ENCODE data around the gene NR6A1.

DNA sequence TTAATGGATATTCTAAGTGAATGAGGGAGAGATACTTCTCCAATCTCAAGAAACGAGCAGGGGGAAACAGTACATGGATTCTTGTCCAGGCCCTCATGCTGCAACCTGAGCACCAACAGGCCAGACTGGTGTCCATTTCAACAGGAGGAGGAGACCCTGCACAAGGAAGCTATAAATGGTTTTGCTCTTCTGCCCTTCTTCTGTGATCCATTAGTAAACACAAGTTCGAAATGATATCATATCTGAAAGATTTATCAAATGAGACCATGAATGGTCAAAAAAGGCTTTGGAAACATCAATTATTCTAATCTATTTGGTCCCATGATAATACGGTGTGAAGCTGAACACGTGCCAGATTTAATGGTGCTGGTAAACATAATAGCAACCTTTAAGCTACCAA is 109.8 kb downstream of the NR6A1 start:
- TF ChIP-seq, protein P1, sequence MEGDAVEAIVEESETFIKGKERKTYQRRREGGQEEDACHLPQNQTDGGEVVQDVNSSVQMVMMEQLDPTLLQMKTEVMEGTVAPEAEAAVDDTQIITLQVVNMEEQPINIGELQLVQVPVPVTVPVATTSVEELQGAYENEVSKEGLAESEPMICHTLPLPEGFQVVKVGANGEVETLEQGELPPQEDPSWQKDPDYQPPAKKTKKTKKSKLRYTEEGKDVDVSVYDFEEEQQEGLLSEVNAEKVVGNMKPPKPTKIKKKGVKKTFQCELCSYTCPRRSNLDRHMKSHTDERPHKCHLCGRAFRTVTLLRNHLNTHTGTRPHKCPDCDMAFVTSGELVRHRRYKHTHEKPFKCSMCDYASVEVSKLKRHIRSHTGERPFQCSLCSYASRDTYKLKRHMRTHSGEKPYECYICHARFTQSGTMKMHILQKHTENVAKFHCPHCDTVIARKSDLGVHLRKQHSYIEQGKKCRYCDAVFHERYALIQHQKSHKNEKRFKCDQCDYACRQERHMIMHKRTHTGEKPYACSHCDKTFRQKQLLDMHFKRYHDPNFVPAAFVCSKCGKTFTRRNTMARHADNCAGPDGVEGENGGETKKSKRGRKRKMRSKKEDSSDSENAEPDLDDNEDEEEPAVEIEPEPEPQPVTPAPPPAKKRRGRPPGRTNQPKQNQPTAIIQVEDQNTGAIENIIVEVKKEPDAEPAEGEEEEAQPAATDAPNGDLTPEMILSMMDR (IDR thresholded peaks at IDR 0.05): no peak
- no peak for TF ChIP-seq EP300 (IDR thresholded peaks at IDR 0.05)
- TF ChIP-seq POLR2A (IDR thresholded peaks at IDR 0.05): no peak
